HG02759 (cell line): ENCODE measurements around the gene MYADM.
"Not testable (repeated sequence)": the region's sequence is repeated elsewhere in the genome, so short reads cannot be mapped to it uniquely, and the experiment has no call there.

Source experiments
- ATAC-seq: cut with Tn5 transposase; IDR thresholded peaks from one replicate; pipeline ENCODE4 v1.9.1; 2021; ENCODE audit warnings: mild to moderate bottlenecking, moderate library complexity; ENCODE audit not compliant: unreplicated experiment

Gene MYADM

GRCh38 chr19:53868091-53868891 lies 608 bp downstream of the MYADM start:
- ATAC-seq = no peak

- ATAC-seq = peak; percentile 47
These were observed 1.5 kb downstream of the MYADM start for GRCh38 chr19:53868892-53869804.

GRCh38 chr19:53869805-53870484 lies 2.3 kb downstream of the MYADM start:
- not testable (repeated sequence) for ATAC-seq

- no peak for ATAC-seq
These were observed 2.8 kb downstream of the MYADM start for GRCh38 chr19:53870485-53870844.

- ATAC-seq = no peak
These were observed 3.8 kb downstream of the MYADM start for GRCh38 chr19:53871454-53871853.

- ATAC-seq = no peak
These were observed 5.1 kb downstream of the MYADM start for GRCh38 chr19:53872762-53873161.

GRCh38 chr19:53873773-53874605 lies 6.3 kb downstream of the MYADM start:
- no peak for ATAC-seq

GRCh38 chr19:53874606-53874990 lies 6.9 kb downstream of the MYADM start:
- no peak for ATAC-seq

GRCh38 chr19:53875602-53876325 lies 8.1 kb downstream of the MYADM start:
- no peak for ATAC-seq

GRCh38 chr19:53876651-53877224 lies 9.1 kb downstream of the MYADM start:
- ATAC-seq = no peak

- no peak for ATAC-seq
These were observed 9.7 kb downstream of the MYADM start for GRCh38 chr19:53877361-53877766.

GRCh38 chr19:53878776-53879139 lies 11.1 kb downstream of the MYADM start:
- no peak for ATAC-seq

- ATAC-seq = peak; percentile 95
These were observed 11.7 kb downstream of the MYADM start for GRCh38 chr19:53879140-53880081.

- ATAC-seq = no peak
These were observed 13.2 kb downstream of the MYADM start for GRCh38 chr19:53880711-53881481.

GRCh38 chr19:53881482-53882390 lies 14.1 kb downstream of the MYADM start, which contains the start of gene PRKCG:
TSS of gene PRKCG (plus strand) at chr19:53882197. CDS start at chr19:53882495, 298 bp downstream.
- no peak for ATAC-seq

GRCh38 chr19:53882391-53883050 lies 14.8 kb downstream of the MYADM start:
- no peak for ATAC-seq
